ENCODE results near the gene DDIT3.

- TF ChIP-seq POLR2A (IDR thresholded peaks at IDR 0.05) (no peak), CTCF (IDR thresholded peaks at IDR 0.05) (no peak)
These were observed 43.2 kb downstream of the DDIT3 start for GRCh38 chr12:57476993-57477709.
